K562 (cell line): ENCODE data around the gene MTHFS. TPM values are rescaled to one million over a fixed set of nuclear protein-coding genes. Genes with fewer than 3 reads are reported as not detected.

Source experiments
- CAMTA2 ChIP-seq: fragments of 250-450 bp; sonication (Bioruptor Pico); conservative IDR thresholded peaks from 2 replicates; pipeline ENCODE4 v1.5.1; 2022
- SLC30A9 ChIP-seq: fragments of 250-450 bp; sonication (Bioruptor Pico); IDR thresholded peaks from 2 replicates; pipeline ENCODE4 v1.8.0; 2022; ENCODE audit warnings: mild to moderate bottlenecking, moderate library complexity
- SP1 ChIP-seq: sonication (generic); formaldehyde crosslinking; IDR thresholded peaks from 2 replicates; pipeline ENCODE4 v1.8.1; 2022; ENCODE audit warnings: mild to moderate bottlenecking, missing genetic modification reagents
- TAF9B ChIP-seq: fragments of 450-650 bp; IDR thresholded peaks from 2 replicates; pipeline ENCODE4 v1.6.1; 2018; ENCODE audit warnings: mild to moderate bottlenecking; ENCODE audit not compliant: partially characterized antibody
- ZNF311 ChIP-seq: fragments of 250-450 bp; sonication (Bioruptor Pico); IDR thresholded peaks from 2 replicates; pipeline ENCODE4 v1.4.0; 2020; ENCODE audit warnings: mild to moderate bottlenecking, moderate library complexity
- ZNF785 ChIP-seq: fragments of 250-450 bp; sonication (Bioruptor Pico); IDR thresholded peaks from 2 replicates; pipeline ENCODE4 v1.4.0; 2020; ENCODE audit warnings: mild to moderate bottlenecking
- ZSCAN29 ChIP-seq: fragments of 450-650 bp; IDR thresholded peaks from 2 replicates; pipeline ENCODE4 v1.6.1; 2017
- polyA plus RNA-seq, 8 experiments: library from polyadenylated mRNA; depleted of rRNA in 4 of 8; stranded (reverse) in 5 of 8; unstranded in 3 of 8; fragments of >200 nt; fragmentation: Nextera tagmentation in 2 of 8; fragmentation: Illumina TruSeq in 1 of 8; extraction: Ambion mirVana in 2 of 8; extraction: Trizol in 1 of 8; gene quantifications; 2 replicates each; pipeline versions ENCODE4 v1.2.1 to v1.2.3, GENCODE V29; 2011 to 2014; ENCODE audit warnings: inconsistent platforms in 1 of 8, missing spikeins in 1 of 8
- total RNA-seq, 7 experiments: library from RNA; depleted of rRNA in 6 of 7; stranded (reverse); fragments of >200 nt in 6 of 7; fragmentation: Illumina TruSeq in 2 of 7; extraction: Trizol in 2 of 7; gene quantifications; 2 replicates each; pipeline versions ENCODE4 v1.2.1 to v1.2.3, GENCODE V29; 2011 to 2021; ENCODE audit warnings: low replicate concordance in 1 of 7
- TF ChIP-seq, protein P1 (sequence below): fragments of 450-650 bp; formaldehyde crosslinking; IDR thresholded peaks from 2 replicates; pipeline ENCODE4 v1.4.0; 2020; ENCODE audit warnings: mild to moderate bottlenecking, mixed read lengths
- TF ChIP-seq, protein P2 (sequence below): fragments of 450-650 bp; IDR thresholded peaks from 2 replicates; pipeline ENCODE4 v1.6.1; 2018; ENCODE audit warnings: mild to moderate bottlenecking, low read depth; ENCODE audit not compliant: partially characterized antibody
- TF ChIP-seq, protein P3 (sequence below): sonication (generic); formaldehyde crosslinking; IDR thresholded peaks from 2 replicates; pipeline ENCODE4 v1.8.1; 2022; ENCODE audit warnings: missing genetic modification reagents

The MTHFS gene
- total and polyA plus RNA-seq, 9 of the 15 experiments (the other 6 are each of a cell fraction or from before 2014, with no cell fraction given) = 17.8 to 79.3 (median 41.7) TPM

- TF ChIP-seq SP1 (no peak), SLC30A9 (CRISPR knock-in tag) (no peak), TAF9B (no peak), CAMTA2 (CRISPR knock-in tag) (no peak), ZNF785 (CRISPR knock-in tag) (no peak), ZSCAN29 (no peak), ZNF311 (CRISPR knock-in tag) (no peak)
- TF ChIP-seq, protein P1, sequence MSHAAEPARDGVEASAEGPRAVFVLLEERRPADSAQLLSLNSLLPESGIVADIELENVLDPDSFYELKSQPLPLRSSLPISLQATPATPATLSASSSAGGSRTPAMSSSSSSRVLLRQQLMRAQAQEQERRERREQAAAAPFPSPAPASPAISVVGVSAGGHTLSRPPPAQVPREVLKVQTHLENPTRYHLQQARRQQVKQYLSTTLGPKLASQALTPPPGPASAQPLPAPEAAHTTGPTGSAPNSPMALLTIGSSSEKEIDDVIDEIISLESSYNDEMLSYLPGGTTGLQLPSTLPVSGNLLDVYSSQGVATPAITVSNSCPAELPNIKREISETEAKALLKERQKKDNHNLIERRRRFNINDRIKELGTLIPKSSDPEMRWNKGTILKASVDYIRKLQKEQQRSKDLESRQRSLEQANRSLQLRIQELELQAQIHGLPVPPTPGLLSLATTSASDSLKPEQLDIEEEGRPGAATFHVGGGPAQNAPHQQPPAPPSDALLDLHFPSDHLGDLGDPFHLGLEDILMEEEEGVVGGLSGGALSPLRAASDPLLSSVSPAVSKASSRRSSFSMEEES (CRISPR knock-in tag) = no peak
- TF ChIP-seq, protein P2, sequence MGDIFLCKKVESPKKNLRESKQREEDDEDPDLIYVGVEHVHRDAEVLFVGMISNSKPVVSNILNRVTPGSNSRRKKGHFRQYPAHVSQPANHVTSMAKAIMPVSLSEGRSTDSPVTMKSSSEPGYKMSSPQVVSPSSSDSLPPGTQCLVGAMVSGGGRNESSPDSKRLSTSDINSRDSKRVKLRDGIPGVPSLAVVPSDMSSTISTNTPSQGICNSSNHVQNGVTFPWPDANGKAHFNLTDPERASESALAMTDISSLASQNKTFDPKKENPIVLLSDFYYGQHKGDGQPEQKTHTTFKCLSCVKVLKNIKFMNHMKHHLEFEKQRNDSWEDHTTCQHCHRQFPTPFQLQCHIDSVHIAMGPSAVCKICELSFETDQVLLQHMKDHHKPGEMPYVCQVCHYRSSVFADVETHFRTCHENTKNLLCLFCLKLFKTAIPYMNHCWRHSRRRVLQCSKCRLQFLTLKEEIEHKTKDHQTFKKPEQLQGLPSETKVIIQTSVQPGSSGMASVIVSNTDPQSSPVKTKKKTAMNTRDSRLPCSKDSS = no peak
- TF ChIP-seq, protein P3, sequence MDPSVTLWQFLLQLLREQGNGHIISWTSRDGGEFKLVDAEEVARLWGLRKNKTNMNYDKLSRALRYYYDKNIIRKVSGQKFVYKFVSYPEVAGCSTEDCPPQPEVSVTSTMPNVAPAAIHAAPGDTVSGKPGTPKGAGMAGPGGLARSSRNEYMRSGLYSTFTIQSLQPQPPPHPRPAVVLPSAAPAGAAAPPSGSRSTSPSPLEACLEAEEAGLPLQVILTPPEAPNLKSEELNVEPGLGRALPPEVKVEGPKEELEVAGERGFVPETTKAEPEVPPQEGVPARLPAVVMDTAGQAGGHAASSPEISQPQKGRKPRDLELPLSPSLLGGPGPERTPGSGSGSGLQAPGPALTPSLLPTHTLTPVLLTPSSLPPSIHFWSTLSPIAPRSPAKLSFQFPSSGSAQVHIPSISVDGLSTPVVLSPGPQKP = no peak
Observed at GRCh38 chr15:79837846-79838245, 59.0 kb downstream of the MTHFS start (continued).
